ENCODE measurements around the gene CCL15. TPM values are rescaled to one million over a fixed set of nuclear protein-coding genes. Genes with fewer than 3 reads are reported as not detected.
"Not testable (repeated sequence)": the region's sequence is repeated elsewhere in the genome, so short reads cannot be mapped to it uniquely, and the experiment has no call there.

The CCL15 gene
- total RNA-seq, 1 experiment from 2014 or later: 0.52 TPM

GRCh38 chr17:35998756-35999155 lies 2.6 kb downstream of the CCL15 start:
- intact Hi-C loops (cut with micrococcal nuclease; ENCODE audit: unreplicated experiment): no loop called here
- H3K4me3 ChIP-seq (ENCODE audit: low read depth, low read length): no peak overlapping the region
- H3K4me1 ChIP-seq: peaks cover 21% of the 10 kb centered on the region
- H3K9me3 Mint-ChIP-seq (ENCODE audit: unreplicated experiment): no peaks in the 10 kb centered on the region
- no peaks in the 10 kb centered on the region for H3K9me3 ChIP-seq
- no TSS peak for BruUV-seq (replicated peaks)
- H3K36me3 ChIP-seq (ENCODE audit: control insufficient read depth, insufficient read depth, low read length): no peaks in the 10 kb centered on the region
- H3K27me3 ChIP-seq (replicated peaks; ENCODE audit: control insufficient read depth, insufficient read depth, low read length): no peaks in the 10 kb centered on the region
- no peaks in the 10 kb centered on the region for H3K27me3 Mint-ChIP-seq (ENCODE audit: insufficient read depth, unreplicated experiment)
- peaks cover 18% of the 10 kb centered on the region for H3K4me1 Mint-ChIP-seq (ENCODE audit: low read depth, unreplicated experiment)
- ChIA-PET CTCF (no interaction called here), POLR2A (no interaction called here)
- no peak overlapping the region for H3K4me3 Mint-ChIP-seq (ENCODE audit: unreplicated experiment)
- TF ChIP-seq CTCF (IDR thresholded peaks at IDR 0.05; ENCODE audit: insufficient read depth in 1 of 2, low read depth in 1 of 2, low read length in 1 of 2, severe bottlenecking in 1 of 2, unreplicated experiment in 1 of 2): no peak
- no peak for DNase-seq
- no peaks in the 10 kb centered on the region for H3K36me3 Mint-ChIP-seq (ENCODE audit: insufficient read depth, unreplicated experiment)
- H3K27ac Mint-ChIP-seq (ENCODE audit: unreplicated experiment): no peak overlapping the region

GRCh38 chr17:35998018-35998545 lies 3.3 kb downstream of the CCL15 start:
- Mint-ChIP-seq H3K36me3 (ENCODE audit: insufficient read depth, unreplicated experiment) (no peaks in the 10 kb centered on the region), H3K9me3 (ENCODE audit: unreplicated experiment) (no peaks in the 10 kb centered on the region), H3K4me1 (ENCODE audit: low read depth, unreplicated experiment) (peaks cover 18% of the 10 kb centered on the region), H3K4me3 (ENCODE audit: unreplicated experiment) (no peak overlapping the region), H3K27me3 (ENCODE audit: insufficient read depth, unreplicated experiment) (no peaks in the 10 kb centered on the region), H3K27ac (ENCODE audit: unreplicated experiment) (no peak overlapping the region)
- intact Hi-C loops (cut with micrococcal nuclease; ENCODE audit: unreplicated experiment): no loop called here
- ChIA-PET POLR2A (no interaction called here), CTCF (no interaction called here)
- TF ChIP-seq CTCF (IDR thresholded peaks at IDR 0.05; ENCODE audit: insufficient read depth in 1 of 2, low read depth in 1 of 2, low read length in 1 of 2, severe bottlenecking in 1 of 2, unreplicated experiment in 1 of 2): no peak
- Histone ChIP-seq H3K4me3 (ENCODE audit: low read depth, low read length) (no peak overlapping the region), H3K4me1 (peaks cover 21% of the 10 kb centered on the region), H3K9me3 (no peaks in the 10 kb centered on the region), H3K36me3 (ENCODE audit: control insufficient read depth, insufficient read depth, low read length) (no peaks in the 10 kb centered on the region), H3K27me3 (replicated peaks; ENCODE audit: control insufficient read depth, insufficient read depth, low read length) (no peaks in the 10 kb centered on the region)
- no peak for DNase-seq
- BruUV-seq (replicated peaks): no TSS peak

- H3K36me3 ChIP-seq (ENCODE audit: control insufficient read depth, insufficient read depth, low read length); BruUV-seq (replicated peaks); H3K4me3 ChIP-seq (ENCODE audit: low read depth, low read length); POLR2A ChIA-PET; H3K4me1 Mint-ChIP-seq (ENCODE audit: low read depth, unreplicated experiment); H3K9me3 Mint-ChIP-seq (ENCODE audit: unreplicated experiment); CTCF ChIA-PET; DNase-seq; H3K4me3 Mint-ChIP-seq (ENCODE audit: unreplicated experiment); H3K4me1 ChIP-seq; H3K27ac Mint-ChIP-seq (ENCODE audit: unreplicated experiment); H3K27me3 ChIP-seq (replicated peaks; ENCODE audit: control insufficient read depth, insufficient read depth, low read length); H3K9me3 ChIP-seq; H3K27me3 Mint-ChIP-seq (ENCODE audit: insufficient read depth, unreplicated experiment); H3K36me3 Mint-ChIP-seq (ENCODE audit: insufficient read depth, unreplicated experiment); intact Hi-C loops (cut with micrococcal nuclease; ENCODE audit: unreplicated experiment): not testable (repeated sequence)
Measured at GRCh38 chr17:35995346-35995745, 6.0 kb downstream of the CCL15 start.

GRCh38 chr17:35991075-35991474 lies 10.3 kb downstream of the CCL15 start:
- peak in 1 of 2 experiments; percentile 48 for DNase-seq

More at GRCh38 chr17:35991075-35991474, 10.3 kb downstream of the CCL15 start:
- Mint-ChIP-seq H3K9me3 (ENCODE audit: unreplicated experiment) (peaks cover 9% of the 10 kb centered on the region), H3K36me3 (ENCODE audit: insufficient read depth, unreplicated experiment) (no peaks in the 10 kb centered on the region), H3K27ac (ENCODE audit: unreplicated experiment) (no peak overlapping the region), H3K27me3 (ENCODE audit: insufficient read depth, unreplicated experiment) (no peaks in the 10 kb centered on the region), H3K4me3 (ENCODE audit: unreplicated experiment) (no peak overlapping the region), H3K4me1 (ENCODE audit: low read depth, unreplicated experiment) (no peaks in the 10 kb centered on the region)
- ChIA-PET CTCF (interaction anchor here (0.6 to 1.4 kb wide), 3 partner anchors 9 to 81 kb away, joined by 3 to 5 read pairs (median 4); no protein-coding TSS in a partner anchor), POLR2A (no interaction called here)
- Histone ChIP-seq H3K4me1 (no peaks in the 10 kb centered on the region), H3K27me3 (replicated peaks; ENCODE audit: control insufficient read depth, insufficient read depth, low read length) (no peaks in the 10 kb centered on the region), H3K9me3 (peaks cover 12% of the 10 kb centered on the region; the same call in 1 of the 2 replicates), H3K36me3 (ENCODE audit: control insufficient read depth, insufficient read depth, low read length) (no peaks in the 10 kb centered on the region), H3K4me3 (ENCODE audit: low read depth, low read length) (no peak overlapping the region)
- BruUV-seq (replicated peaks): no TSS peak
- no peak for TF ChIP-seq CTCF (IDR thresholded peaks at IDR 0.05; ENCODE audit: insufficient read depth in 1 of 2, low read depth in 1 of 2, low read length in 1 of 2, severe bottlenecking in 1 of 2, unreplicated experiment in 1 of 2)
- intact Hi-C loops (cut with micrococcal nuclease; ENCODE audit: unreplicated experiment): no loop called here

Measured in Caco-2 (cell line).